ENCODE measurements around the gene PTDSS2. TPM values are rescaled to one million over a fixed set of nuclear protein-coding genes. Genes with fewer than 3 reads are reported as not detected.
A peak's percentile ranks its signal among the peaks of the same experiment; 100 is the strongest.

The PTDSS2 gene
- total RNA-seq, 2 experiments from 2014 or later: 24.6 to 26.1 TPM

DNA sequence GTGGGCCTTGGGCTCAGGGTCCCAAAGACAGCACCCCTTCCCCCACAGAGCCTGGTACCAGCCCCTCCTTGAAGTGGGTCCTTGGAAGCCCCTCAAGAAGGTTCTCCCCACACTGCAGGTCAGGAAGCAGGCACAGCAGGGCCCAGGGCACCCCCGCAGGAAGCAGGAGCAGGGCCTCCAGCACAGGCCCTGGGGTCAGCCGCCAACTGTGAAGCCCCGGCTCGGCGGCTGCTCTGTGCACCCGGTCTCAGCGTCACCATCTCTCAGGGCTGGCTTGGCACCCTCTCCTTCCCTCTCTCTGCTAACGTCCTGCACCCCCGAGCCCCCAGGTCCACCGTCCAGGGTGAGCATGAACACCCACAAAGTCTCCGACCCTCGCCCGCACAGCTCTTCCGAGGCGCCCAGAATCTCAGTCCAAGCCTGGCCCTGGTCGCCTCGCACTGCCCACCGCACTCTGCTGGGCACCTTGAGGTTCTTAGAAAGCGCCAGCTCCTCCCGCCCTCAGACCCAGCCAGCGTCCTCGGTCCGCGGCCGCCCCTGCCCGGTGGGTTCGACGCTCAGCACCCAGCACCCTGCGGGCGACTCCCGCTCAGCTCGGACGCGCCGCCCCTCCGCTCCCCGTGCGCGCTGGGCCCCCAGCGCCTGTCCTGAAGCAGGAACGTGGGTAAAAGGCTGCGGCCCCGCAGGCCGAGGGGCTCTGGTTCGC lies 33.9 kb upstream of the PTDSS2 start:
- peak overlapping the region; percentile 97 for H3K4me3 Mint-ChIP-seq
- peak overlapping the region; percentile 93 for H3K27ac Mint-ChIP-seq
- DNase-seq (no peak), ATAC-seq (peak; percentile 10)
- peaks cover 8% of the 10 kb centered on the region for H3K36me3 Mint-ChIP-seq (ENCODE audit: low read depth)
- no peaks in the 10 kb centered on the region for H3K27me3 Mint-ChIP-seq (ENCODE audit: low read depth)
- POLR2A ChIA-PET: interaction anchor here (0.8 to 3.9 kb wide), 13 partner anchors 9 to 148 kb away, joined by 3 to 59 read pairs (median 5); partner anchors contain the start of genes PTDSS2 and RNH1
- no peaks in the 10 kb centered on the region for H3K9me3 Mint-ChIP-seq (ENCODE audit: insufficient read depth)
- CTCF ChIA-PET: interaction anchor here (1.0 to 5.4 kb wide), 5 partner anchors 10 to 166 kb away, joined by 3 to 60 read pairs (median 5); partner anchors contain the start of gene PTDSS2
- H3K4me1 Mint-ChIP-seq (ENCODE audit: low read depth): peaks cover 30% of the 10 kb centered on the region

DNA sequence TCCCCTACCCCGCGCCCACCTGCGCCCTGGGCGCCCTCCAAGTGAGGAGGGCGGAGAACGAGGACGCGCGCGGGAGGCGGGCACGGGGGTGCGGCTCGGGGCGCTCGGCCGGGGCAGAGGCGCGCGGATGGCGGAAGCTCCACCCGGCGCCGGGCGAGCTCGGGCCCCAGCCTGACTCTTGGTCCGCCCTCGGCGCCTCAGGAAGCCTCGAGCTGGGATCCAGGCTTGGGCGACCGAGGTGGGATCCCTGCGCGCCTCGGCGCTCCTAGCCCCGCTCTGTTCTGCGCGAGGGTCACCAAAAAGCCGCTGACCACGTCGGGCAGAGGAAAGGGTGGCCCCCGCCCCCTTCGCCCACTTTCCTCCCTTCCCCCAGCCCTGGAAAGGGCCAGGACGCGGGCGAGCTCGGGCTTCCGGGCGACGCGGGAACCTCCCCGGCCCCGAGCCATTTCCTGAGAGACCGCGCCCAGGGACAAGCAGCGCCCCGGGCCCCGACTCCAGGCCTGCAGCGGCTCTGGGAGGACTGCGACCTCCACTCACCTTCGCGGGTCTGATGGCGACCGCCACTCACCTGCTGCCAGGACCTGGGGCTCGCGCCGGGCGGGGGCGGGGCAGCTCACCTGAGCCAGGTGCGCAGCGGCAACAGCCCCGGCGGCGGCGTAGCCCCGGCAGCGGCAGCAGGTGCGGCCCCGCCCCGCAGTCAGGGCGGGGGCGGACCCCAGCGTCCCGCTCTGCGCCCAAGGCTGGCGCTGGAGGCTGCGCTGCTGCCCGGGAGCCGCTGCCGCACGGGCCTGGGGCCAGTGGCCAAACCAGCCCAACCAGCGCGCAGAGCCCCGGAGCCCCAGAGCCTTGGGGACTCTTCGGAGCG lies 33.1 kb upstream of the PTDSS2 start:
- ATAC-seq: peak; percentile 58
- peak overlapping the region; percentile 93 for H3K27ac Mint-ChIP-seq

DNA sequence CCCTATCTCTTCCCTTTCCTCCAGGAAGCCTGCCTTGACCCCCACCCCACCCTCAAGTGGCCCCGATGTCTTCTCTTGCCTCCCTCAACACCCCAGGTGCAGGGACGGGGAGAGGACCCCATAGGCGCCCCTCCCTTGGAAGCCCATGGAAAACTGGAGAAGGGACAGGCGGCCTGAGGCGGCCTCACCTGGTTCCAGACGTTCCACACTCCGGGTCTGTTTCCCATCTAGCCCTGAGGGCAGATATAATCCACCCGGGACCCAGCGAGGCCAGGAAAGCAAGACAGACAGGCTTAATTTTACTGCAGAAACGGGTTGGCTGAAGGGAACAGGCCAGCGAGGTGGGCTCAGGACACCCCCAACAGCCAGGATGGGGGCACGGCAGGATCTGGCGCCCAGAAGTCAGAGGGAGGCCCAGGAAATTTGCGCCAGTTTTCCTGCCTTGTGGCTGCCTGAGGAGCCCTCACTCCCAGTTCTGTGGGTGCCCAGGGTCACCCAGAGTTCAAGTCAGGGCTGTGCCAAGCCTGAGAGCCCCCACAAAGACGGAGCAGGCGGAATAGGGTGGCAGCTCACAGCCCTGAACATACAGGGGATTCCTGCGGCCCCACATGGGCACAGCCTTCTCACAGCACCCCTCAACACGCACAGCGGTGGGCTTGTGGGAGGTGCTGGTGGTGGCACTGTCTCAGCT lies 32.3 kb upstream of the PTDSS2 start:
- no peaks in the 10 kb centered on the region for H3K9me3 Mint-ChIP-seq (ENCODE audit: insufficient read depth)
- POLR2A ChIA-PET: interaction anchor here (1.0 to 3.9 kb wide), 7 partner anchors 11 to 135 kb away, joined by 3 to 59 read pairs (median 5); partner anchors contain the start of gene PTDSS2
- DNase-seq (no peak), ATAC-seq (no peak)
- H3K27ac Mint-ChIP-seq: peak overlapping the region; percentile 68
- peak overlapping the region; percentile 68 for H3K4me3 Mint-ChIP-seq
- no peaks in the 10 kb centered on the region for H3K27me3 Mint-ChIP-seq (ENCODE audit: low read depth)
- peaks cover 11% of the 10 kb centered on the region for H3K36me3 Mint-ChIP-seq (ENCODE audit: low read depth)
- peaks cover 28% of the 10 kb centered on the region for H3K4me1 Mint-ChIP-seq (ENCODE audit: low read depth)
- CTCF ChIA-PET: interaction anchor here (0.9 to 5.4 kb wide), 4 partner anchors 30 to 130 kb away, joined by 4 to 60 read pairs (median 6); partner anchors contain the start of gene PTDSS2

More for the DNA sequence above, 33.1 kb upstream of the PTDSS2 start:
- H3K4me3 Mint-ChIP-seq: peak overlapping the region; percentile 97
- peaks cover 30% of the 10 kb centered on the region for H3K4me1 Mint-ChIP-seq (ENCODE audit: low read depth)
- H3K9me3 Mint-ChIP-seq (ENCODE audit: insufficient read depth): no peaks in the 10 kb centered on the region
- H3K27me3 Mint-ChIP-seq (ENCODE audit: low read depth): no peaks in the 10 kb centered on the region
- ChIA-PET CTCF (interaction anchor here (0.9 to 5.4 kb wide), 5 partner anchors 10 to 167 kb away, joined by 4 to 60 read pairs (median 7); partner anchors contain the start of gene PTDSS2), POLR2A (interaction anchor here (0.8 to 3.9 kb wide), 12 partner anchors 10 to 148 kb away, joined by 3 to 59 read pairs (median 5); partner anchors contain the start of gene PTDSS2)
- H3K36me3 Mint-ChIP-seq (ENCODE audit: low read depth): peaks cover 8% of the 10 kb centered on the region
- DNase-seq: peak; percentile 69

DNA sequence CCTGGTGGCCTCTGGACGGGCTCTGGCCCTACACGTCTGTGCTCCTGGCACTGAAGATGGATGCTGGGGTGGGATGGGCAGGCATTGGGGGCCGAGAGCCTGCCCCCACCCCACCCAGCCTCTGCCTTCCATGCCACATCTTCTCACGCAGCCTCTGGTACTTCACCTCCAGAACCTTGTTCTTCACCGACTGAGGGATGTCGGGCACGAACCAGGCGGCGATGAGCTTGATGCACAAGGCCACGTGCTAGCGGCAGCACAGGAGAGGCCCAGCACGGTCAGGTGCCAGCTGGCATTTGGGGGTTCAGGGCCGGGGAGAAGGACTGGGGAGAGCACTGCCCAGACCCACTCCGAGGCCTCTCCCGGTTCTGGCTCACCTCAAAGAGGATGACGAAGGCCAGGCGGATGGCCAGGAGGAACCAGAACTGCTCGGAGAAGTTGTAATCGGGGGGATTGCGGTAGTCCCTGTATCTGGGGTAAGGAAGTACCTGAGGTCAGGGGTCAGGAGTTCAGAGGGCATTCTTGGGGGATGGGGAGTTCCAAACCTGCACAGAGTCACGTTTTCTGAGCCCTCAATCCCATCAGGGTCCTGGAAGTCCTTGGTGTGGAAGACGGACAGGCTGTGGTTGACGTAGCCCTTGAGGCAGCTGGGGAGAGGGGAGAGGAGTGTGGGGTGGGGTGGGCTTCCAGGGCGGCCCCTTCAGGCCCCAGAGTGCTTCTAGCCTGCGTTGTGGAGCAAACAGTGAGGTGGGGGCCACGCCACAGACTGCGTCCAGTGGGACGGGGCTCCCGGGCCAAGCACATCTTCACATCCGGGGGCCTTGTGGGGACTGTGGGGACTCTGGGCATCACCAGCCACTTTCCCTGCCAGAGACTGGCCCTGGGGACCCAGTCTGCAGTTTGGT lies 31.5 kb upstream of the PTDSS2 start:
- POLR2A ChIA-PET: interaction anchor here (1.0 kb wide), 1 partner anchor 21 kb away, joined by 4 read pairs; no protein-coding TSS in a partner anchor
- Mint-ChIP-seq H3K27ac (peak overlapping the region; percentile 49), H3K9me3 (ENCODE audit: insufficient read depth) (no peaks in the 10 kb centered on the region), H3K27me3 (ENCODE audit: low read depth) (no peaks in the 10 kb centered on the region), H3K4me1 (ENCODE audit: low read depth) (peaks cover 20% of the 10 kb centered on the region), H3K36me3 (ENCODE audit: low read depth) (peaks cover 15% of the 10 kb centered on the region), H3K4me3 (no peak overlapping the region)
- ATAC-seq: no peak
- CTCF ChIA-PET: interaction anchor here (1.6 kb wide), 1 partner anchor 30 kb away, joined by 4 read pairs; no protein-coding TSS in a partner anchor
- no peak for DNase-seq

DNA sequence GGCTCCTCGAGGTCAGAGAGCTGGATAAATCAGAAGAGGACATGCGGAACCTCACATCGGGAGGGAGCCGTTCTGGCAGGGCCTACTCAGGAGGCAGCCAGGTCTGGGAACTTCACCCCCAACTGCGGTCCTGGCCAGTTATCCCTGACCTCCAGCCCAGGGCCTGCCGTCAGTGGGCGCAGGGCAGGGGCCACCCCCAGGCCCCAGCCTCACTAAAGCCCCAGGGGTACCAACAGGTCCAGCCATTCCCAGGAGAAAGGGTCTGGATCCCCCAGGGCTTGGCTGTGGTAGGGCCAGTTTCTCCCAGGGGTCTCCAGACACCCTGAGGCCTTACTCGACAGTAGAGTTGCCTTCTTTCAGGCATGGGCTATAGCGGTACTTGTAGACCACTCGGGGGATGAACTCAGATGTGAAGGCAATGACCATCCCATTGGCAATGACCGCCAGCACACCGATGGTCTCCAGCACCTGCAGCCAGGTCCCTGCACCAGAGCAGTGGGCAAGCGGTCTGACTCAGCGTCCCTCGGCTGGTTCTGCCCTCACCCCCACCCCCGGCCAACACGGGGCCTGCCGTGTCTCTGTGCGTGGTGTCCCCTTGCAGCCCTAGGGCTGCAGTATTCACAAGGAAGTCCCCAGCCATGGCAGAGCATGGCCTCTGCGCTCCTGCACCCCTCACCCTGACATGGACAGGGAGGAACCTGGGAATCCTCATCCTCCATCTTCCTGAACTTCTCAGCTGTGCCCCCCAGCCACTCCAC lies 30.7 kb upstream of the PTDSS2 start:
- Mint-ChIP-seq H3K9me3 (ENCODE audit: insufficient read depth) (no peaks in the 10 kb centered on the region), H3K27me3 (ENCODE audit: low read depth) (no peaks in the 10 kb centered on the region), H3K4me1 (ENCODE audit: low read depth) (peaks cover 18% of the 10 kb centered on the region), H3K27ac (no peak overlapping the region), H3K4me3 (no peak overlapping the region), H3K36me3 (ENCODE audit: low read depth) (peaks cover 16% of the 10 kb centered on the region)
- no peak for DNase-seq
- CTCF ChIA-PET: interaction anchor here (1.6 kb wide), 1 partner anchor 29 kb away, joined by 4 read pairs; no protein-coding TSS in a partner anchor
- POLR2A ChIA-PET: no interaction called here
- no peak for ATAC-seq

DNA sequence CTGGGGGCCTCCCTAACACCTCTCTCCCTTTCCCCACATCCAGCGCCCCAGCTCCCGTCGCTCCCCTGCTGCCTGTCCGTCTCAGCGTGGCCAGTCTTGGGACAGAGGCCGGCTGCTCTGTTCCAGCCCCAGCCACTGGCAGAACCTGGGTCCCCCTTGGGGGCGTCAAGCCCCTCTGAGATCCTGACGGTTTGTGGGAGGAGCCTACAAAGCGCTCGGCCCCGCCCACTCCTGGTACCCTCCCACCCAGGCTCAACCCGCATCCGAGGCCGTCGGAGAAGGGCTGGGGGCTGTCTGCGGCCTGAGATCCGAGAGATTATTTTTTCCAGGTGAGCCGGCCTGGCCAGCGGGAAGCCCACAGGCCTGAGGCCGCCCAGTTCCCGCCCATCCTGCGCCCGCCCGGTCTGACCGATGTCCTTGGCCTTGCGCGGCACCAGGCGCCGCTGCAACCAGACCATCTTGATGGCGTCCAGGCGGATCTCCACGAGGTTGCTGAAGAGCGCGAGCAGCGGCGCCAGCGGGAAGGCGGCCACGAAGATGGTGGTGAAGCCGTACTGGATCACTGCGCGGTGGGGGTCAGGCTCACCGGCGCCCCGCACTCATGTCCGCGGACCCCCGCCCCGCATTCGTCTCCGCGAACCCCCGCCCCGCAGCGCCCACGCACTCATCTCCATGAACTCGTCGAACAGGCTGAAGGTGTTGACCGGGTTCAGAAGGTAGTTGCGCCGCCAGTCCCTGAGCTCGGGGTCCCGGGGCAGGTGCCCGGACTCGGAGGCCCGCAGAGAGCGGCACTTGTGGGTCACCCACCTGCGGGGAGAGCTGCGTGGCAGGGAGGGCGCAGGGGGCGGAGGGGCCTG lies 29.8 kb upstream of the PTDSS2 start:
- Mint-ChIP-seq H3K27ac (no peak overlapping the region), H3K4me1 (ENCODE audit: low read depth) (peaks cover 10% of the 10 kb centered on the region), H3K9me3 (ENCODE audit: insufficient read depth) (no peaks in the 10 kb centered on the region), H3K4me3 (no peak overlapping the region), H3K27me3 (ENCODE audit: low read depth) (no peaks in the 10 kb centered on the region), H3K36me3 (ENCODE audit: low read depth) (peaks cover 18% of the 10 kb centered on the region)
- DNase-seq (no peak), ATAC-seq (no peak)
- ChIA-PET POLR2A (no interaction called here), CTCF (no interaction called here)

DNA sequence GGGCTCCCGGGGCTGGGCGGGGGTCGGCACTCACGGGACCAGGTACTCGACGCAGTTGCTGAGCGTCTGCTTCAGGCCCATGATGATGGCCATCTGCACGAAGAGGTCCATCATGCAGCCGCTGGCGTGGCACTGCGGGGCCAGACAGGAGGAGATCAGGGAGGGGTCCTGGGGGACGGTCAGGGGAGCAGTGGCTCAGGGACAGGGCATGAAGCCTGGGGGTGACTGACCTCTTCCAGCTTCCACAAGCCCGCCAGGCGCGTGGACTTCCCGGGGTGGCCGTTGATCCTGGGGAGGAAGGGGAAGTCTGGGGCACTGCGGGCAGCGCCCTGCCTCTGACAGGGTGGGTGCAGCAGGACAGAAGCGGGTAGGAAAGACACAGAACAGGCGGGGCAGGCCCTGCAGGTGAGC lies 29.2 kb upstream of the PTDSS2 start:
- no peak for ATAC-seq
- no peaks in the 10 kb centered on the region for H3K27me3 Mint-ChIP-seq (ENCODE audit: low read depth)
- no peak for DNase-seq
- H3K4me3 Mint-ChIP-seq: no peak overlapping the region
- H3K36me3 Mint-ChIP-seq (ENCODE audit: low read depth): peaks cover 22% of the 10 kb centered on the region
- peaks cover 7% of the 10 kb centered on the region for H3K4me1 Mint-ChIP-seq (ENCODE audit: low read depth)
- no peak overlapping the region for H3K27ac Mint-ChIP-seq
- H3K9me3 Mint-ChIP-seq (ENCODE audit: insufficient read depth): no peaks in the 10 kb centered on the region
- ChIA-PET CTCF (no interaction called here), POLR2A (no interaction called here)

DNA sequence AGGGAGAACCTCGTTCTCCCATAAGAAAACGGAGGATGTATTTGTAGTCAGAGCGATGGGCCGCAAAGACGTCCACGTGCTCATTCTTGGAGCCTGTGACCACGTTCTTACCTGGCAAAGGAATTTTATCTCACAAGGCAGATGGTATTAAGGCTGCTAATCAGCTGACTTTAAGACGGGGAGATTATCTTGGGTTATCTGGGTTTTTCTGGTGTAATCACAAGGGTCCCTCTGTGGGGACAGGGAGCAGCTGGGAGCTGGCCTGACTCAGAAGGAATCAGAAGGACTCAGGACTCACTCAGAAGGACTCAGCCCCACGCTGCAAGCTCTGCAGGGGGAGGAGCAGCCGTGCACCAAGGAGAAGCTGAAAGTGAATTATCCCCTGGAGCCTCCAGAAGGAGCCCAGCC lies 27.8 kb upstream of the PTDSS2 start:
- DNase-seq: no peak
- no peak for ATAC-seq
- Mint-ChIP-seq H3K4me1 (ENCODE audit: low read depth) (peaks cover 7% of the 10 kb centered on the region), H3K9me3 (ENCODE audit: insufficient read depth) (no peaks in the 10 kb centered on the region), H3K27ac (peak overlapping the region; percentile 21), H3K27me3 (ENCODE audit: low read depth) (no peaks in the 10 kb centered on the region), H3K4me3 (no peak overlapping the region), H3K36me3 (ENCODE audit: low read depth) (peaks cover 26% of the 10 kb centered on the region)
- CTCF ChIA-PET: interaction anchor here (1.4 kb wide), 1 partner anchor 27 kb away, joined by 3 read pairs; no protein-coding TSS in a partner anchor
- POLR2A ChIA-PET: interaction anchor here (0.6 to 0.9 kb wide), 2 partner anchors 19 to 72 kb away, joined by 3 read pairs; partner anchors contain the start of gene ANO9

DNA sequence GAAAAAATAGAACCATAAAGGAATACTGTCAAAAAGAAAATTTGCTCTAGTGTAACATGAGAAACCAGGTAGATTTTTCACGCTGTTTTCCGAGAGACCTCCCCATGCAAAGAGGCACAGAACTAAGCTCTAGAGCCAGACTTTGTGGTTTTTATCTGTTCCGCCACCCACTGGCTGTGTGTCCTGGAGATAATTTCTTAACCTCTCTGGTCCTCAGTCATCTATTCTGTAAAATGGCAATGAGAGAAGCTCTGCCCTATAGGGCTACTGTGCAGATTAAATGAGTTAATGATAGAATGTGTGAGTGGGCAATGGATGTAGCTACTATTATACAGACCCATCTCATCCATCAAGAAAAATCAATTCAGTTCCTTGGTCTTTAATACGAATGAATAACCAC lies 25.8 kb upstream of the PTDSS2 start:
- H3K27ac Mint-ChIP-seq: no peak overlapping the region
- ATAC-seq (no peak), DNase-seq (no peak)
- H3K4me1 Mint-ChIP-seq (ENCODE audit: low read depth): no peaks in the 10 kb centered on the region
- H3K4me3 Mint-ChIP-seq: no peak overlapping the region
- H3K9me3 Mint-ChIP-seq (ENCODE audit: insufficient read depth): no peaks in the 10 kb centered on the region
- POLR2A ChIA-PET: interaction anchor here (0.8 kb wide), 1 partner anchor 10 kb away, joined by 3 read pairs; the partner anchor contains the start of gene SIGIRR
- peaks cover 36% of the 10 kb centered on the region for H3K36me3 Mint-ChIP-seq (ENCODE audit: low read depth)
- CTCF ChIA-PET: no interaction called here
- no peaks in the 10 kb centered on the region for H3K27me3 Mint-ChIP-seq (ENCODE audit: low read depth)
